ENCODE results near the gene TOGARAM2. TPM values are rescaled to one million over a fixed set of nuclear protein-coding genes. Genes with fewer than 3 reads are reported as not detected.

The TOGARAM2 gene
- 2.3 TPM for total RNA-seq

GRCh38 chr2:28981016-28981441 is at the start of gene TOGARAM2:
Gene TOGARAM2, plus strand, starts transcription at chr2:28981298. Its CDS starts 13,537 bp downstream, at chr2:28994835.

GRCh38 chr2:29074411-29074810 is 93.3 kb downstream of the TOGARAM2 start, which contains the start of gene PCARE:
Gene PCARE, minus strand, starts transcription at chr2:29074523. Its CDS starts 262 bp downstream, at chr2:29074261.

Small RNA genes within 50 kb of the gene (small RNA-seq; reads per million reads assigned to genes)
- not detected for gene RF00019

Other genes starting within 250 kb of the TOGARAM2 start
- gene PPP1CB, start 229.5 kb upstream of the TOGARAM2 start, total RNA-seq, result 370 TPM
- gene SPDYA, start 170.5 kb upstream of the TOGARAM2 start, total RNA-seq, result 1.2 TPM
- 25.6 TPM for gene TRMT61B, start 111.0 kb upstream of the TOGARAM2 start, total RNA-seq
- gene WDR43, start 86.6 kb upstream of the TOGARAM2 start, total RNA-seq, result 55.4 TPM
- 0.23 TPM for gene PCARE, start 93.2 kb downstream of the TOGARAM2 start, total RNA-seq
- gene CLIP4, start 134.1 kb downstream of the TOGARAM2 start, total RNA-seq, result 38.8 TPM